ENCODE data around the gene GMCL2.
A peak's percentile ranks its signal among the peaks of the same experiment; 100 is the strongest.
"Not testable (repeated sequence)": the region's sequence is repeated elsewhere in the genome, so short reads cannot be mapped to it uniquely, and the experiment has no call there.

The GMCL2 gene

GRCh38 chr5:178204935-178205748 is 18.0 kb upstream of the GMCL2 start:
- peak; percentile 18 for DNase-seq

GRCh38 chr5:178204182-178204934 is 17.2 kb upstream of the GMCL2 start, which contains the start of gene HNRNPAB:
Gene HNRNPAB, plus strand, starts transcription at chr5:178204533. Its CDS starts 305 bp downstream, at chr5:178204838.
- peak; percentile 77 for DNase-seq

- DNase-seq = no peak
These were observed 16.6 kb upstream of the GMCL2 start for GRCh38 chr5:178203670-178204181.

- DNase-seq = no peak
These were observed 15.4 kb upstream of the GMCL2 start for GRCh38 chr5:178202541-178202940.

- no peak for DNase-seq
These were observed 14.7 kb upstream of the GMCL2 start for GRCh38 chr5:178201927-178202235.

- no peak for DNase-seq
These were observed 14.2 kb upstream of the GMCL2 start for GRCh38 chr5:178201221-178201926.

- no peak for DNase-seq
These were observed 12.6 kb upstream of the GMCL2 start for GRCh38 chr5:178199581-178200434.

- no peak for DNase-seq
These were observed 11.5 kb upstream of the GMCL2 start for GRCh38 chr5:178198706-178199105.

GRCh38 chr5:178198151-178198550 is 11.0 kb upstream of the GMCL2 start:
- not testable (repeated sequence) for DNase-seq

GRCh38 chr5:178196986-178197385 is 9.8 kb upstream of the GMCL2 start:
- no peak for DNase-seq

GRCh38 chr5:178196281-178196812 is 9.2 kb upstream of the GMCL2 start:
- no peak for DNase-seq

- no peak for DNase-seq
These were observed 6.9 kb upstream of the GMCL2 start for GRCh38 chr5:178194026-178194425.

- DNase-seq = no peak
These were observed 6.2 kb upstream of the GMCL2 start for GRCh38 chr5:178193251-178193809.

GRCh38 chr5:178192787-178193186 is 5.6 kb upstream of the GMCL2 start:
- DNase-seq = no peak

GRCh38 chr5:178192244-178192643 is 5.1 kb upstream of the GMCL2 start:
- no peak for DNase-seq

GRCh38 chr5:178191661-178192060 is 4.5 kb upstream of the GMCL2 start:
- DNase-seq = no peak

- DNase-seq = no peak
These were observed 2.3 kb upstream of the GMCL2 start for GRCh38 chr5:178189433-178189832.

- DNase-seq = no peak
These were observed 744 bp downstream of the GMCL2 start for GRCh38 chr5:178186427-178186826.

- no peak for DNase-seq
These were observed 4.9 kb downstream of the GMCL2 start for GRCh38 chr5:178182158-178182876.

GRCh38 chr5:178180141-178180863 is 6.9 kb downstream of the GMCL2 start:
- DNase-seq = no peak
